ENCODE data around the gene LGMN.
"Not testable (repeated sequence)": the region's sequence is repeated elsewhere in the genome, so short reads cannot be mapped to it uniquely, and the experiment has no call there.

LGMN gene

GRCh38 chr14:92724516-92725340, 23.7 kb downstream of the LGMN start:
- no peak for DNase-seq

GRCh38 chr14:92719890-92720323, 28.5 kb downstream of the LGMN start:
- DNase-seq, result no peak

GRCh38 chr14:92719421-92719820, 29.0 kb downstream of the LGMN start:
- no peak for DNase-seq

- no peak for DNase-seq
Measured at GRCh38 chr14:92718664-92719063, 29.8 kb downstream of the LGMN start.

GRCh38 chr14:92717571-92718042, 30.8 kb downstream of the LGMN start:
- no peak for DNase-seq

- DNase-seq, result no peak
Measured at GRCh38 chr14:92716131-92716530, 32.3 kb downstream of the LGMN start.

GRCh38 chr14:92714739-92715307, 33.6 kb downstream of the LGMN start:
- DNase-seq, result not testable (repeated sequence)

- no peak for DNase-seq
Measured at GRCh38 chr14:92712654-92713051, 35.8 kb downstream of the LGMN start.

- DNase-seq, result no peak
Measured at GRCh38 chr14:92711976-92712653, 36.3 kb downstream of the LGMN start.

- DNase-seq, result no peak
Measured at GRCh38 chr14:92710001-92710341, 38.5 kb downstream of the LGMN start.

GRCh38 chr14:92709340-92710000, 39.0 kb downstream of the LGMN start:
- DNase-seq, result no peak

- no peak for DNase-seq
Measured at GRCh38 chr14:92706386-92706785, 42.0 kb downstream of the LGMN start.

GRCh38 chr14:92704821-92705220, 43.6 kb downstream of the LGMN start:
- DNase-seq, result no peak

- no peak for DNase-seq
Measured at GRCh38 chr14:92704036-92704804, 44.2 kb downstream of the LGMN start.

- DNase-seq, result no peak
Measured at GRCh38 chr14:92703516-92703915, 44.9 kb downstream of the LGMN start.

GRCh38 chr14:92702441-92702918, 45.9 kb downstream of the LGMN start:
- DNase-seq, result no peak

- DNase-seq, result no peak
Measured at GRCh38 chr14:92701826-92702225, 46.6 kb downstream of the LGMN start.

GRCh38 chr14:92698393-92698792, 50.0 kb downstream of the LGMN start:
- DNase-seq, result no peak

GRCh38 chr14:92696366-92696765, 52.1 kb downstream of the LGMN start:
- no peak for DNase-seq

- DNase-seq, result no peak
Measured at GRCh38 chr14:92695562-92695961, 52.9 kb downstream of the LGMN start.

- no peak for DNase-seq
Measured at GRCh38 chr14:92694807-92695206, 53.6 kb downstream of the LGMN start.

- DNase-seq, result no peak
Measured at GRCh38 chr14:92693998-92694795, 54.2 kb downstream of the LGMN start.
